NCI-H1694 (cell line): ENCODE results near the gene TPM3.
"Not testable (repeated sequence)": the region's sequence is repeated elsewhere in the genome, so short reads cannot be mapped to it uniquely, and the experiment has no call there.

Experiments used
- DNase-seq: peaks from one replicate; lab custom pipeline; 2025; lab: John Stamatoyannopoulos, UW

TPM3 gene

DNA sequence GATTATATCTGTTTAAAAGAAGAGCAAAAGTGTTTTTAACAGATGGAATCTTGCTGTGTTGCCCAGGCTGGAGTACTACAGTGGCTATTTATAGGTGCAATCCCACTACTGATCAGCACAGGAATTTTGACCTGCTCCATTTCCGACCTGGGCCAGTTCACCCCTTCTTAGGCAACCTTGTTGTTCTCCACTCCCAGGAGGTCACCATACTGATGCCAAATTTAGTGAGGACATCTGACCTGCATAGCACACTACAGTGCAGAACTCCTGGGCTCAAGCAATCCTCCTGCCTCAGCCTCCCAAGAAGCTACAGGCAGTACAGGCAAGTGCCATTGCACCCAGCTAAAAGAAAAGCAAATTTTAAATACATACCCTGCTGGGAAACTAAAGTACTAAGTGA is 25.7 kb downstream of the TPM3 start:
- DNase-seq: no peak

DNA sequence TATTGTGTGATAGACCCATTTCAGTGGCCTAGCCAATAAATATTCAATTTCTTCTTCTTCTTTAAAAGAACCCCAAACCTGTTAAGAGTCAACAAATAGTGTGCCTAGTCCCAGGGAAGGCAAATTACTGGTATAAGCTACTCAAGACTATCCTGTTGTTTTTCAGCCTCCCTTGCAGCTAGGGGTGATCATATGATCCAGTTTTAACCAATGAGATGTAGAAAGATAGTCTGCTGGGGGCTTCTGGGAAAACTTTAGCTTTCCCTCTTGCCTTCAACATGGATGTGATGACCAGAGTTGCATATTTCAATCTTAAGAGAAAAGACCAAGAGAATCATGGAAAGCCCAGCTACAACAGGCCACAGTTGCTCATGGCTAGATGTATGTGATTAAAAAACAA is 32.3 kb downstream of the TPM3 start:
- no peak for DNase-seq

DNA sequence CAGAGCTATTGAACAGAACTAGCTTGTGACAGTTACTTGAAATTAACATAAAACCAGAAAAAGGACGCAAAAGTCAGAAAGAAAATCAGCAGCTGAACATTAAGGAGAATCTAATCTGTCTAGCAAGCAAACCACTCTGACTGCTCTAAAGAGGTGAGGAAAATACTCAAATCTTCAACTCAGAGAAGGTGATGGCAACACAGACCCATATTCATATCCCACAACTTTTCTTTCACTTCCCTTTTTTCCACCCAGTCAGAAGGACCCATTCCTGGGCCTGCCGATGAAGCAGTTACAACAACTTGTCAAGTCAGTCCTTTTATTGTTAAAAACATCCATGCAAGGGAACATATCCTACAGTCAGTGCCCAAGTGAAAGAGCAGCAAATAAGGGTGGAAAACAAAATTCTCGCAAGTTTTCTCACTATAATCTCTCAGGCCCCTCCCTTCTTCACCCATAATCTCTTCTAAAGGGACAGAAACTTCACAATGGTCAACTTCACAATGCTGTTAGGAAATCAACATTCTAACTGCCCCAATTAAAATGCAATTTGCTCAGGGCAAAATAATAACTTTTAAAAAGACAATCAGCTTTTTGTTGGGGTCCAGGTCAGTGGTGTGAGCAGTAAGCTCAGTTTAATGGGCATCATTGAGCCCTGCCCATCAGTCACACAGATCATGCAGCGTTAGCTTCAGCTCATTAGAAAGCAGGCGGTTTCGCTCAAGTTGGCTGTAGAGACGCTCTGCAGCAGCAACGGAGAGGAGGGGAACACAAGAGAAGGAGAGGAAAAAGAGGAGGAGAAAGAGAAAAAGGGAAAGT is 33.4 kb downstream of the TPM3 start:
- DNase-seq: no peak

DNA sequence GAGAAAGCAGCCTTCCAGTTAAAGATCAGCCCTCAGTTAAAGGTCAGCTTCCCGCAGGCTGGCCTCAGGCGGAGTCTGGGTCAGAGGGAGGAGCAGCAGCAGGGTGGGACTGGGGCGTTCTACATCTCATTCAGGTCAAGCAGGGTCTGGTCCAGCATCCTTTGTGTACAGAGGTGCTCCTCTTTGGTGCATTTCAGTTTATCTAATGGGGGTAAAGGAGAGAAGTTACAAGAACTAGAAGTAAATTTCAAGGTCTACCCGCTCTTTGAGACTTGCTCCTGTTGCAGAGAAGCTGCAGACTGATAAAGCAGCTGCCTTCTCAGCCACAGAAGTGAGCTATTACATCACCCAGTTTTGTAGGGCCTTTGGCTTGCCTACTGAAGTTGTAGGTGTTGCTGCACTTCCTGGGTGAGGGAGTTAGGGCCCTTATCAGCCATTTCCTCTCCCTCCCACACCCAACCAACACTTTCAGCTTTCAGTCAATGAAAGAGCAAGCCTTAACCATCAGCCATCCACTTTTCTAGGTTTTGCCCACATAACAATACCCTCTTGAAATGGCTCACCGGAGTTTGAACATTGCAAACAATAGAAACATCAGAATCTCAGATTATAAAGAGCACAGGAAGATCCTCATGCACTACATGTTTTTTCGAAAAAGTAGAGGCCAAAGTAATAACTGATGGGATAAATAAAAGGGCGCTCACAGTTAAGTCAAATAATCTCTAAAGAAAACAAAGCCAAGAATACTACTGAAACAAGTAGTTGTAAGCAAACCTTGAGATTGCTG is 34.2 kb downstream of the TPM3 start:
- DNase-seq: no peak

- DNase-seq: no peak
Observed at GRCh38 chr1:154155251-154155650, 36.6 kb downstream of the TPM3 start.

DNA sequence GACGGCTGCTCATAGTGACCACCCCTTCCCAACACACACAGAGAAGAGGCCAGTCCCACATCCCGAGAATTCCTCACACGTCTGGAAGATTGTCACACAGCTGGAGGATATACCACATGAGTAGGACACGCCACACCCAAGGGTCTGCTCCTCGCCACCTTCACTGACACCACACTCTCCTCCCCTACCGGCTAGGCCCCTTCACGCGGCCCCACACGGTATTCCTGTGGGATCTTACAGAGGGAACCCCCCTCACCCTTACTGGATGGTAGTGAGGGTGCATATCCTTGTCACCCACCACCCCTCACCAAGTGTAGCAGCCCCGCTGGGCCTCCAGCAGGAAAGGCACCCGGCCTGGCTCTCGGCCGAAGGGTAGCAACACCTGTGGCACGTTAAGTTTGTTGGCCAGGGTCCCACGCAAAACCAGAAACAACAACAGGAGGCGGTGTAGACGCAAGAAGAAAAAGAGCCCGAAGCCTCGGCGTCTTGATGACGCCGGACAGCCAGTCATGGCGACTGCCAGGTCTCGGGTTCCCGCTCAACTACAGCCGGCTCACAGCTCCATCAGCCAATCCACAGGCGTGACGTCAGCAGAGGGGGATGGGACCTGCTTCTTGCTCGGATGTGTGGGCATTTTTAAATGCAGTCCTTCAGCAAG is 37.2 kb downstream of the TPM3 start, which contains the start of gene NUP210L:
Gene NUP210L, minus strand, starts transcription at position 540 of the 658 bp plus-strand sequence.
- no peak for DNase-seq

DNA sequence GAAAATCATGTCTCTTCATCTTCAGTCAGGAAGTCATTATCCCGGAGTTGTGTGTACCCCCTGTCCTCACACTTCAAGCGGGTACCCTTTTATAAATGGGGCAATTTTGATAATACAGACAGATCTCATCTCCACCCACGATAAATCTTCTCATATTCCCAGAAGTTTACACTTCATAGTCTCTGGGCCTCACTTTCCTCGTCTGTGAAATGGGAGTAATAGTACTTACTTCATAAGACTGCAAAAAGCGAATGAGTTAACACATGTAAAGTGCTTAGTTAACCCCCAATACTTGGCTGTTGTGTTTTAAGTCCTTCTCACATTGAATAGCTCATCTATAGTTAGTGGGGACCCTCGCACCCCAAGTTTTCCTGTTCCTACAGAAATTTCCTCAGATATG is 37.8 kb downstream of the TPM3 start:
- no peak for DNase-seq

- DNase-seq: no peak
Observed at GRCh38 chr1:154151311-154151710, 40.6 kb downstream of the TPM3 start.

GRCh38 chr1:154148807-154149206 is 43.1 kb downstream of the TPM3 start:
- no peak for DNase-seq

GRCh38 chr1:154147505-154147904 is 44.4 kb downstream of the TPM3 start:
- not testable (repeated sequence) for DNase-seq

- no peak for DNase-seq
Observed at GRCh38 chr1:154145986-154146385, 45.9 kb downstream of the TPM3 start.

GRCh38 chr1:154142358-154142757 is 49.5 kb downstream of the TPM3 start:
- DNase-seq: no peak

- DNase-seq: no peak
Observed at GRCh38 chr1:154141240-154141639, 50.7 kb downstream of the TPM3 start.

- DNase-seq: no peak
Observed at GRCh38 chr1:154137888-154138287, 54.0 kb downstream of the TPM3 start.

DNA sequence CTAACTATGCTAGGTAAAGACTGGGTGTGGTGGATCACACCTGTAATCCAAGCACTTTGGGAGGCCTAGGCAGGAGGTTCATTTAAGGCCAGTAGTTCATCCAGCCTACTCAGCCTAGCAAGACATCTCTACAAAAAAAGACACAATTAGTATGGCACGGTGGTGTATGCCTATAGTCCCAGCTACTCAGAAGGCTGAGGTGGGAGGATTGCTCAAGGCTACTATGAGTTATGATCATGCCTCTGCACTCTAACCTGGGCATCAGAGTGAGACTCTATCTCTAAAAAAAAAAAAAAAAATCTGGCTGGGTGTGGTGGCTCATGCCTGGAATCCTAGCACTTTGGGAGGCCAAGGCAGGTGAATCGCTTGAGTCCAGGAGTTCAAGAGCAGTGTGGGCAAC is 58.6 kb downstream of the TPM3 start:
- no peak for DNase-seq

- no peak for DNase-seq
Observed at GRCh38 chr1:154129391-154129970, 62.4 kb downstream of the TPM3 start.

DNA sequence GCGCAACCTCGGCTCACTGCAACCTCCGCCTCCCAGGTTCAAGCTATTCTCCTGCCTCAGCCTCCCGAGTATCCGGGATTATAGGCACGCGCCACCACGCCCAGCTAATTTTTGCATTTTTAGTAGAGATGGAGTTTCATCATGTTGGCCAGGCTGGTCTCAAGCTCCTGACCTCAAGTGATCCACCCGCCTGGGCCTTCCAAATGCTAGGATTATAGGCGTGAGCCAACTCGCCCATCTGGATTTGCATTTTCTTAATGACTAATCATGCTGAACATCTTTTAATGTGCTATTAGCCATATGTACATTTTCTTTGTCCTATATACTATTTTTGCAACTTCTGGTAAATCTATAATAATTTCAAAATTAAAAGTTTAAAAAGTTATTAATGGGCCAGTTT is 68.7 kb downstream of the TPM3 start:
- not testable (repeated sequence) for DNase-seq

- no peak for DNase-seq
Observed at GRCh38 chr1:154117642-154118041, 74.3 kb downstream of the TPM3 start.

DNA sequence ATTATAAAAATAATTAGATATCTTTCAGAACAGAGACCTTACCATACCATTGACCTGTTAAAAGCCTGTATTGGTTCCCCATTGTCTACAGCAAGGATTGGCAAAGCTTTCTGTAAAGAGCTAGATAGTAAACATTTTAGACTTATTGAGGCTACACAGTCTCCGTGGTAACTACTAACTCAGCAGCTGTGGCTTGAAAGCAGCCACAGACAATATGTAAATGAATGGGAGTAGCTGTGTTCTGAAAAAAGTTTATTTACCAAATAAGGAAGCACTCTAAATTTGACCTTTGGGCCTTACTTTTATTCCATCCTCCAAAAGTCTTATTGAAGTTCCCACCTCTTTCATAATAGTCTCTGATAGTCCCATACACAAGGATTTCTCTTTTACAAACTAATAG is 76.7 kb downstream of the TPM3 start:
- DNase-seq: no peak
